Measurements from ENCODE around the gene PIGU. TPM values are rescaled to one million over a fixed set of nuclear protein-coding genes. Genes with fewer than 3 reads are reported as not detected.
A peak's percentile ranks its signal among the peaks of the same experiment; 100 is the strongest.

Gene PIGU
- total and polyA plus RNA-seq, 2 of the 13 experiments (the other 11 are each of a cell fraction or from before 2014, with no cell fraction given), result 45.5 to 231 TPM

DNA sequence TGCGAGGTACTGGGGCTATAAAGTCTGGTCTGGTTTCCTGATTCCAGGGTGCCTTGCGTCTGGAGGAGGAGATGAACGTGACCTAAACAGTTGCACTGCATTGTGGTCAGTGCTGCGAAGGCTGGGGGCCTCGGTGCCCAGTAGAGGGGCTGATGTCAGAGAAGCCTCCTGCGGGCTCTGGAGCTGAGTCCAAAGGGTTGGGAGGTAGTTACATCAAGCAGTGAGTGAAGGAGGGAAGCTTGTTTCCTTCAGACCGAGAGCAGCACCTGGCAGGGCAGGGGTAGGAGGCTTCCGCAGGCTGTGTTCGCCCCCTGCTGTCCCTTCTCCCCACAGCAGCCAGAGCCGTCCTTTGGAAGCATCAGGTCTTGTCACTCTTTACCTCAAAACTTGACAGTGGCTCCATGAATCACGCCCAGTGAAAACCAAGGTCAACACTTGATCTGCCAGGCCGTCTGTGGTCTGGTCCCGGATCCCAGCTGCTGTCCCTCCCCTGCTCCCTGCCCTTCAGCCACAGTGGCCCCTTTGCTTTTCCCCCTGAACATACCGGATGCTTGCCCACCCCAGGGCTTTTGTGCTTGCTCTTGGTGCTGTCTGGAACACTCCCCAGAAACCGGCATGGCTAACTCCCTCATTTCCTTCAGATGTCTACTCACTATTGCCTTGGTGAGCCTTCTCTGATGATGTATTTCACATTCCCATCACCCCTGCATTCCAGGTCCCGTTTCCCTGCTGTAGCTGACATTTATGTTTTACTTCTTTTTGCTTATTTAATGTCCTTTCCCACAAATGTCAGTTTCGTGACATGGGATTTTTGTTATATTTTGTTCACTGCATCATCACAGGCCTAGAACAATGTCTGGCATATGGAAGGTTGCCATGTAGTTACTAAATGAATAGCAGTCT lies 153.7 kb downstream of the PIGU start (continued):
- TF ChIP-seq TP53 (CRISPR knock-in tag; conservative IDR thresholded peaks at IDR 0.05), result no peak
- TF ChIP-seq ZSCAN12 (CRISPR knock-in tag; IDR thresholded peaks at IDR 0.05), result no peak
- TF ChIP-seq, protein P1, sequence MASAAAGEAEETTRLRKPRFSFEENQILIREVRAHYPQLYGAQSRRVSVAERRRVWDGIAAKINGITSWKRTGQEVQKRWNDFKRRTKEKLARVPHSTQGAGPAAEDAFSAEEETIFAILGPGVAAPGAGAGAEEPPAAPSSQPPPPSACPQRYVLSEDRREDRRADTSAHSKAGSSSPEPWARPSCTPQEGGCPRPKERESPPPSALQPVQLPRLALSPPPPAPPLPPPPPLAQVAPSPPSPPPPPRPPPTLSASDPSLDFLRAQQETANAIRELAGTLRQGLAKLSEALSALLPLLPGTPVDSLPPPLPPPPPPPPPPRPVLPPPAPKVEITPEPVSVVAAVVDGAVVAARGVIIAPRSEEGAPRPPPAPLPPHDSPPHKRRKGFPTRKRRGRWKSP (CRISPR knock-in tag; IDR thresholded peaks at IDR 0.05), result peak; percentile 85; the same call in 1 of the 2 replicates
- TF ChIP-seq ZNF331 (CRISPR knock-in tag; IDR thresholded peaks at IDR 0.05), result no peak; the same call in 1 of the 2 replicates
- no peak for TF ChIP-seq SOX13 (IDR thresholded peaks at IDR 0.05)
- TF ChIP-seq SOX13 (CRISPR knock-in tag; conservative IDR thresholded peaks at IDR 0.05 in 1 of 2, IDR thresholded peaks at IDR 0.05 in 1 of 2), result no peak
- no peak for TF ChIP-seq ZFP82 (CRISPR knock-in tag; IDR thresholded peaks at IDR 0.05; ENCODE audit: borderline replicate concordance)
- no peak for TF ChIP-seq RFX3 (CRISPR knock-in tag; IDR thresholded peaks at IDR 0.05)
- TF ChIP-seq ZNF549 (CRISPR knock-in tag; IDR thresholded peaks at IDR 0.05), result no peak
- TF ChIP-seq ZBTB1 (CRISPR knock-in tag; IDR thresholded peaks at IDR 0.05; ENCODE audit: borderline replicate concordance), result no peak
- TF ChIP-seq, protein P2, sequence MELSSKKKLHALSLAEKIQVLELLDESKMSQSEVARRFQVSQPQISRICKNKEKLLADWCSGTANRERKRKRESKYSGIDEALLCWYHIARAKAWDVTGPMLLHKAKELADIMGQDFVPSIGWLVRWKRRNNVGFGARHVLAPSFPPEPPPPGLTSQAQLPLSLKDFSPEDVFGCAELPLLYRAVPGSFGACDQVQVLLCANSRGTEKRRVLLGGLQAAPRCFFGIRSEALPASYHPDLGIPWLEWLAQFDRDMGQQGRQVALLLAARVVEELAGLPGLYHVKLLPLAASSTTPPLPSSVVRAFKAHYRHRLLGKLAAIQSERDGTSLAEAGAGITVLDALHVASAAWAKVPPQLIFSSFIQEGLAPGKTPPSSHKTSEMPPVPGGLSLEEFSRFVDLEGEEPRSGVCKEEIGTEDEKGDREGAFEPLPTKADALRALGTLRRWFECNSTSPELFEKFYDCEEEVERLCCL (CRISPR knock-in tag; IDR thresholded peaks at IDR 0.05; ENCODE audit: borderline replicate concordance), result 0 out of 2 replicates have a peak, but pooled peaks have one; percentile 50
- no peak for TF ChIP-seq ZNF674 (CRISPR knock-in tag; IDR thresholded peaks at IDR 0.05; ENCODE audit: low read depth)
- TF ChIP-seq, protein P3, sequence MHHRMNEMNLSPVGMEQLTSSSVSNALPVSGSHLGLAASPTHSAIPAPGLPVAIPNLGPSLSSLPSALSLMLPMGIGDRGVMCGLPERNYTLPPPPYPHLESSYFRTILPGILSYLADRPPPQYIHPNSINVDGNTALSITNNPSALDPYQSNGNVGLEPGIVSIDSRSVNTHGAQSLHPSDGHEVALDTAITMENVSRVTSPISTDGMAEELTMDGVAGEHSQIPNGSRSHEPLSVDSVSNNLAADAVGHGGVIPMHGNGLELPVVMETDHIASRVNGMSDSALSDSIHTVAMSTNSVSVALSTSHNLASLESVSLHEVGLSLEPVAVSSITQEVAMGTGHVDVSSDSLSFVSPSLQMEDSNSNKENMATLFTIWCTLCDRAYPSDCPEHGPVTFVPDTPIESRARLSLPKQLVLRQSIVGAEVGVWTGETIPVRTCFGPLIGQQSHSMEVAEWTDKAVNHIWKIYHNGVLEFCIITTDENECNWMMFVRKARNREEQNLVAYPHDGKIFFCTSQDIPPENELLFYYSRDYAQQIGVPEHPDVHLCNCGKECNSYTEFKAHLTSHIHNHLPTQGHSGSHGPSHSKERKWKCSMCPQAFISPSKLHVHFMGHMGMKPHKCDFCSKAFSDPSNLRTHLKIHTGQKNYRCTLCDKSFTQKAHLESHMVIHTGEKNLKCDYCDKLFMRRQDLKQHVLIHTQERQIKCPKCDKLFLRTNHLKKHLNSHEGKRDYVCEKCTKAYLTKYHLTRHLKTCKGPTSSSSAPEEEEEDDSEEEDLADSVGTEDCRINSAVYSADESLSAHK (CRISPR knock-in tag; IDR thresholded peaks at IDR 0.05; ENCODE audit: borderline replicate concordance), result no peak
- peak; percentile 31 for TF ChIP-seq U2AF1 (optimal IDR thresholded peaks at IDR 0.05; ENCODE audit: low read depth, low read length)
- no peak for TF ChIP-seq NFE2L1 (CRISPR knock-in tag; IDR thresholded peaks at IDR 0.05; ENCODE audit: borderline replicate concordance)
- TF ChIP-seq, protein P4, sequence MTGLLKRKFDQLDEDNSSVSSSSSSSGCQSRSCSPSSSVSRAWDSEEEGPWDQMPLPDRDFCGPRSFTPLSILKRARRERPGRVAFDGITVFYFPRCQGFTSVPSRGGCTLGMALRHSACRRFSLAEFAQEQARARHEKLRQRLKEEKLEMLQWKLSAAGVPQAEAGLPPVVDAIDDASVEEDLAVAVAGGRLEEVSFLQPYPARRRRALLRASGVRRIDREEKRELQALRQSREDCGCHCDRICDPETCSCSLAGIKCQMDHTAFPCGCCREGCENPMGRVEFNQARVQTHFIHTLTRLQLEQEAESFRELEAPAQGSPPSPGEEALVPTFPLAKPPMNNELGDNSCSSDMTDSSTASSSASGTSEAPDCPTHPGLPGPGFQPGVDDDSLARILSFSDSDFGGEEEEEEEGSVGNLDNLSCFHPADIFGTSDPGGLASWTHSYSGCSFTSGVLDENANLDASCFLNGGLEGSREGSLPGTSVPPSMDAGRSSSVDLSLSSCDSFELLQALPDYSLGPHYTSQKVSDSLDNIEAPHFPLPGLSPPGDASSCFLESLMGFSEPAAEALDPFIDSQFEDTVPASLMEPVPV (CRISPR knock-in tag; IDR thresholded peaks at IDR 0.05), result no peak
- no peak for TF ChIP-seq ATM (IDR thresholded peaks at IDR 0.05; ENCODE audit: borderline replicate concordance)
- TF ChIP-seq, protein P5, sequence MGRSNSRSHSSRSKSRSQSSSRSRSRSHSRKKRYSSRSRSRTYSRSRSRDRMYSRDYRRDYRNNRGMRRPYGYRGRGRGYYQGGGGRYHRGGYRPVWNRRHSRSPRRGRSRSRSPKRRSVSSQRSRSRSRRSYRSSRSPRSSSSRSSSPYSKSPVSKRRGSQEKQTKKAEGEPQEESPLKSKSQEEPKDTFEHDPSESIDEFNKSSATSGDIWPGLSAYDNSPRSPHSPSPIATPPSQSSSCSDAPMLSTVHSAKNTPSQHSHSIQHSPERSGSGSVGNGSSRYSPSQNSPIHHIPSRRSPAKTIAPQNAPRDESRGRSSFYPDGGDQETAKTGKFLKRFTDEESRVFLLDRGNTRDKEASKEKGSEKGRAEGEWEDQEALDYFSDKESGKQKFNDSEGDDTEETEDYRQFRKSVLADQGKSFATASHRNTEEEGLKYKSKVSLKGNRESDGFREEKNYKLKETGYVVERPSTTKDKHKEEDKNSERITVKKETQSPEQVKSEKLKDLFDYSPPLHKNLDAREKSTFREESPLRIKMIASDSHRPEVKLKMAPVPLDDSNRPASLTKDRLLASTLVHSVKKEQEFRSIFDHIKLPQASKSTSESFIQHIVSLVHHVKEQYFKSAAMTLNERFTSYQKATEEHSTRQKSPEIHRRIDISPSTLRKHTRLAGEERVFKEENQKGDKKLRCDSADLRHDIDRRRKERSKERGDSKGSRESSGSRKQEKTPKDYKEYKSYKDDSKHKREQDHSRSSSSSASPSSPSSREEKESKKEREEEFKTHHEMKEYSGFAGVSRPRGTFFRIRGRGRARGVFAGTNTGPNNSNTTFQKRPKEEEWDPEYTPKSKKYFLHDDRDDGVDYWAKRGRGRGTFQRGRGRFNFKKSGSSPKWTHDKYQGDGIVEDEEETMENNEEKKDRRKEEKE (IDR thresholded peaks at IDR 0.05), result no peak
- no peak for TF ChIP-seq FOXJ3 (CRISPR knock-in tag; IDR thresholded peaks at IDR 0.05; ENCODE audit: borderline replicate concordance)
